OCI-M2 (cell line): ENCODE measurements around the gene SLIT1.

ENCODE experiments used
- DNase-seq: peaks from one replicate; lab custom pipeline; 2025; ENCODE audit not compliant: unreplicated experiment; lab: John Stamatoyannopoulos, UW

The SLIT1 gene

GRCh38 chr10:97028832-97029178, 157.0 kb downstream of the SLIT1 start:
- DNase-seq, result no peak

DNA sequence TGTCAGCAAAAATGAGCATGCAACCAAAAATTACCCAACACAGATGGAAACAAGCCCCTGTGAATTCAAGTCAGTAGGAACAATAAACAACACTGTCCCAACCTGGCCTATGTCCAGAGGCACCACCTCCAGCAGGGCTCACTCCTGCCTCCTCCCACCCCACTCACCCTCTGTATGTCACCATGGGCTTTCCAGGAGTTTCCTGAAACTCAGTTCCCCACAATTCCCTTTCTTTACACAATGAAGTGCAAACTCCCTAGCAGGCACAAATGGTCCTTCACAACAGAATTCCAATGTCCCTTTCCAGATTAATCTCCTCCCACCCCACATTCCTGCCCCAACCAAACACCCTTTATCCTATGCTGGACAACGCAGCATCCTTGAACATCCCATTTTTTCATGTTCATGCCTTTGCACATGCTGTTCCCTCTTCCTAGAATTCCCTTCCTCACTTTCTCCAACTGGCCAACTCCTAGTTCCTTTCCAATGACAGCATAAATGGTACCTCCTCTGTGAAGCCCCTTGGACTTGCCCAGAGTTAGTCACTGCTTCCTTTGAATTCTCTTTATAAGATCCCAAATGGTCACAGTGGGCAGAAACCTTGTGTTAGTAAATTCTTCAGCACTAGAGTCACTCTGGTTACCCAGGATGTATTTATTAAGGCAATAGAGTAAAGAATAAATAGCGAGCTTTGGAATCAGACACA, 157.5 kb downstream of the SLIT1 start:
- DNase-seq, result no peak

DNA sequence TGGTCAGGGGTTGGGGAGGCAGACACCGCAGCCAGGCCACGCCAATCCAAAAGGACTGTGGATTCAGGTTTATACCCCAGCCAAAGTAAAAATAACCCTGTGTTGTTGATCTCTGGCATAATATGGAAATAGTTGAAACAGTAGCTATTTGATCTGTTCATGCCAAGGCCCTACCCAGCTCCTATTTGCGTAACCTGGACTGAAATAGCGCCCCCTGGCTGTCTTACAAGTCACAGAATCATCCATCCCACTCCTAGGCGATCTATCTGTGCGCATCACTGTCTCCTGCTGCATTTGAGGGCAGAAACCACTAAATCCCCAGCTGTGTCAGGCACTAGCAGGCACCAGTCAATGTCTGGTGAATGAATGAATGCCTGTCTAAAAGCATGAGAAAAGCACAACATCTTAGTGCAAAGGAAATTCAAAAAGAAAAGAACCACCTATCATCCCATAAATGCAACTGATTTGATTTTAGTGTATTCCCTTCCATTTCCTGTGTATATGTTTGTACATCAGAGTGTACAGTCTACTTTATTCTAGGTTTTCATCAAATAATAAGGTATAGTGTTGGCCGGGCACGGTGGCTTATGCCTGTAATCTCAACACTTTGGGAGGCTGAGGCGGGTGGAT, 160.0 kb downstream of the SLIT1 start:
- no peak for DNase-seq

GRCh38 chr10:97024168-97025073, 161.3 kb downstream of the SLIT1 start:
- DNase-seq, result no peak

DNA sequence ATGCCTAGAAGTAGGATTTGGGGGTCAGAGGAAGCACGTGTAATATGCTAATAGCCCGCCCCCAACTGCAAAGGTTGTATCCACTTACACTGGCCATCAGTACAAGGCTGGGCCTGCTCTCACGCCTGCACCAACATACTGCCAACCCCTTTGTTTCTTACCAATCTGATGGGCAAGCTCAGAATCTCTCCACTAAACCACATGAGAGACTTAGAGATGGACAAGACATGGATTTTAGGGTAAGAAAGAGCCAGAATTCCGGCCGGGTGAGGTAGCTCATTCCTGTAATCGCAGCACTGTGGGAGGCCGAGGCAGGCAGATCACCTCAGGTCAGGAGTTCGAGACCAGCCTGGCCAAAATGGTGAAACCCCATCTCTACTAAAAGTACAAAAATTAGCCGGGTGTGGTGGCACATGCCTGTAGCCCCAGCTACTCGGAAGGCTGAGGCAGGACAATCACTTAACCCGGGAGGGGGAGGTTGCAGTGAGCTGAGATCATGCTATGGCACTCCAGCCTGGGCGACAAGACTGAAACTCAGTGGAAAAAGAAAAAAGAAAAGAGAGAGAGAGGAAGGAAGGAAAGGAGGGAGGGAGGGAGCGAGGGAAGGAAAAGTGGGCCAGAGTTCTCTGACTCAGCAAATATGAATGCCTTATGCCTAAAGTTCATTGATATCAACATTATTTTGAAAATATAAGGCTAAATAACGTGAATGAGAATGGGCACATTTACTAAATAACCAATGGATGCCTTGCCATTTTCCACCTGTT, 162.2 kb downstream of the SLIT1 start:
- no peak for DNase-seq

GRCh38 chr10:97022616-97023015, 163.1 kb downstream of the SLIT1 start:
- no peak for DNase-seq

DNA sequence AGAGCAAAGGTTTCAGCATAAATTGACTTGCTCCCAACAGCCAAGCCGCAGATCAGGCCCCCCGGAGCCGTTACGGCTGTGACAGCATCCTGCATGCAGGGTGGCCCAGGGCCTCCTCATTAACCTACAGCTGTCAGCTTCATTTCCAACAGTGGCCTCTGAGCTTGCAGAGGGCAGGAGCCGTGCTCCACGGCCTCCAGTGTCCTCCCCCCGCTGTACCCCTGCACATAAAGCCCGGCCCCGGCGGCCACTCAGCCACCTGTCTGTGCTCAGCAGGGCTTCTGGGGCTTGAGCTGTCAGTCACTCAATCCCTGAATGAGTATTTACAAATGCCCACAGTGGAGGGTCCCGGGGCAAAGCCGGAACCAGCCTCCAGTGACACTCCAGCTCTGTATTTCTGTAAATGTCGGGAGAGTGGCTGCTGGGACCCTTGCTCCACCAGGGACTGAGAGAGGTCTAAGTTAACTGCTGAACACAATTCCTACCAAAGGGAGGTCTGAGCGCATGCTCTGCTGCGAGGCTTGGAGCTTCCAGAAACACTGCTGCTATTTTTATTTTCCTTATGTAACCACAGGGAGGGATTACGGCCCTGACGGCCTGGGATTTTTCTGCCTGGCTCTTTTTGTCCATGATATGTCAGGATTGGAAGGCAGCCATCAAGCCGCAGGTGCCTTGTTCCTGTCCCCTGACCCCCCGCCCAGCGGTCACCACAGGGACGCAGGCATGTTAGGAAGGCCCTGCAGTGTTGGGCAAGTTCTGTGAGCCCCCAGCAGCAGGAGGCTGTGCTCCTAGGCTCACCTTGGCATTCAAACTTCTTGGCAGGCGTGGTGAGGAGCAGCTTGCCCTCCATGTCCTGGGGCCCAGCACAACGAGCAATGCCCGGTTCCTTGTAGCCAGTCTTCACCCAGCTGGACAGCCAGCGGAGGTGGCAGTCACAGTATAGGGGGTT, 165.0 kb downstream of the SLIT1 start:
- DNase-seq, result no peak

GRCh38 chr10:97019213-97019844, 166.4 kb downstream of the SLIT1 start:
- no peak for DNase-seq

DNA sequence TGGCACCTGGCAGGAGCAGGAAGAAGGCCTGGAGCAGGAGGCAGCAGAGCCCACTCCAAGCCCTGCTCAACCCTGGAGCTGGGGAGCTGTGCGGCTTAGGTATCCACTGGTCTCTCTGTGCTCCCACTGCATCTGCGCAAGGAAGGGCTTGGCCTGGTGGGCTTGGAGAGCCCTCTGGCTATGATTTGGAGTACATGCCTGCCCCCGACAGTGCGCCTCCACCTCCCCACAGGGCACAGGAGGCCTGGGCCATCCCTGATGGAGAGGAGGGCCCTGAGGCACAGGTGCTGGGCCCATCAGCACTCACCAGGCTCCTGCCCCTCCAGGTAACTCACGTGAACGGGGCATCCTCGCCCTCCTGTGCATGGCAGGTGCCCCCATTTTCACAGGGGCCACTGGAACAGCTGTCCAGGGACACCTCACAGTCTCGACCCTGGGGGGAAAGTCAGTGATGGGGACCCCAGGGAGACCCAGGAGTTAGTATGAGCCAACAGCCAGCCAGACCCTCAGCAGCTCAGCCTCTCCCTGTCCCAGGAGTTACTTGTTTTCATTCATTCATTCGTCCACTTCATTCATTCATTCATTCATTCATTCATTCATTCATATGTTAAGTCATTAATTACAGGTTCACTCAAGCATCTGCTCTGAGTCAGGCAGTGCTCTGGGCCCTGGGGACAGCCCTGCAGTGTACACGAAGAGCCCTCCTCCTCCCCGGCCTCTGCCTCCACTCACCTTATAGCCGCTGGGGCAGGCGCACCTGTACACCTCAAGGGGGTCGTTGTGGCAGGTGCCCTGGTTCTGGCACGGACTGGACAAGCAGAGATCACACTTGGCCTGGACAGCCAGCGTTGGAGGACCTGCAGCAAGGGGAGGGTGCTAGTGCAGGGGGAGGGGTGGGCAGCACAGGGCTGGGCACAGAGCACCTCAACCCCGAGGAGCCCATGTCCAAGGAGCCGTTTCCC, 167.2 kb downstream of the SLIT1 start:
- DNase-seq, result no peak

DNA sequence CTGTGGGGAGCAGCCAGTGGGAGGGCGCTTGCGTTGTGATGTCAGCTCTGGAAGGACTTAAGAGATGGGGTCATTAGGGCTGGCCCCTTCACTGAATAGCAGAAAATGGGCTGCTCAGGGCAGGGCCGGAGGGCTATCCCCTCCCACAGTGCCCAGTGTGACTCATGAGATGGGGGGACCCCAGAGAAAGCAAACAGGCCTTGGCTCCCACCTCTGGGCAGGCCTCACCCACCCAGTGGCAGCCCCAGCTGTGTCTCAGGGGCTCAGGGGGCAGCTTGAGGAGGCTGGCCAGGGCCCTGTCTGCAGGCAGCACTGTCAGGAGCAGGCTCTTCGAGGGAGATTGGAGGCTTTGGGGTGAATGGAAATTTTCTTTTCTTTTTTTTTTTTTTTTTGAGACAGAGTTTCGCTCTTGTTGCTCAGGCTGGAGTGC, 168.3 kb downstream of the SLIT1 start:
- no peak for DNase-seq

- DNase-seq, result no peak
Observed at GRCh38 chr10:97016728-97017473, 168.9 kb downstream of the SLIT1 start.

DNA sequence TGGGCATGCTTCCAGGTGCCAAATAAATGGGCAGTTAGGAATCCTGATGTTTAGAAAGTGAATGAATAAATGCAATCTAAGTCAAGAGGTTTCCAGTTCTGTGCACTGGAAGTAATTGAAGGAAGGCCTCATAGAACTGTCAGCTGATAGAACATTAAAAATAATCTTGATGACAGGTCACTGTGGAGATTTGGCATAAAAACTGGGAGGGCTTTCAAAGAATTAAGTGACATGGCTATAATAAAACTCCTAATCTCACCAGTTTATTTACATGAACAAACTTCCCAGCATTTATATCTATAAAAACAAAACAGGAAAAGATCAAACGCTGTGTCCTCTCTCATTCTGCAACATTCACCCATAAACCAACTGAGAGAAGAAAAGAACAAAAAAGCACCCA, 170.5 kb downstream of the SLIT1 start:
- no peak for DNase-seq

GRCh38 chr10:97013983-97014382, 171.8 kb downstream of the SLIT1 start:
- DNase-seq, result no peak

- DNase-seq, result no peak
Observed at GRCh38 chr10:97013568-97013967, 172.2 kb downstream of the SLIT1 start.

GRCh38 chr10:97012470-97012869, 173.3 kb downstream of the SLIT1 start:
- DNase-seq, result no peak

DNA sequence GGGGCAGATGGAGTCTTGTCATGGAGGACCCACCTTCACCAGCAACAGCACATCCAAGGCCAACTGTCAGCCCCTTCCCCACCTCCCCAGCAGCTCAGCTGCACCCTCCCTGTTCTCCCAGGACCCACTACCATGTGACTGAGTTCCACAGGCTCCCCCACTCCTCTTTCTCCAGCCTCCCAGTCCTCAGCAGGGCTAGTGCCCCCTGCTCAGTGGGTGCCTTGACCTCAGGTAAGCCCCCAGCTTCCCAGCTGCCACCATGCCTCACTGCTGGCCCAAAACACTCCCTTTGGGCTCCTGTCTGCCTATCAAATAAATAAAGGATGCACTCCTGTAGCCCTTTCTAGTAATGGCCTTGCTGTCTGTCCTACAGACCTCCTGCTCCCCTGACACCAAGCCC, 174.4 kb downstream of the SLIT1 start:
- no peak for DNase-seq

- no peak for DNase-seq
Observed at GRCh38 chr10:97010695-97011206, 175.0 kb downstream of the SLIT1 start.

GRCh38 chr10:97007417-97007816, 178.3 kb downstream of the SLIT1 start:
- DNase-seq, result no peak
